Left renal pelvis (tissue), 4 donors: Measurements from ENCODE around the gene NRG3. TPM values are rescaled to one million over a fixed set of nuclear protein-coding genes. Genes with fewer than 3 reads are reported as not detected.
"Not testable (repeated sequence)": the region's sequence is repeated elsewhere in the genome, so short reads cannot be mapped to it uniquely, and the experiment has no call there.

Experiments used
- DNase-seq, 4 donors: peaks; one replicate each; pipeline ENCODE4 v3.0.0-alpha.2; 2013; ENCODE audit warnings: low read depth in 4 of 4, low spot score in 3 of 4
- polyA plus RNA-seq, 4 donors: library from polyadenylated mRNA; unstranded; fragments of 120-200 nt; gene quantifications; one replicate each; pipeline ENCODE4 v1.2.1, GENCODE V29; 2013; ENCODE audit not compliant: insufficient read length in 4 of 4

NRG3 gene
- polyA plus RNA-seq, 4 donors: 3.9 to 14.2 (median 12.2) TPM

GRCh38 chr10:82643601-82644000 is 768.6 kb downstream of the NRG3 start:
- DNase-seq: no peak

GRCh38 chr10:82645221-82645620 is 770.2 kb downstream of the NRG3 start:
- no peak for DNase-seq

- DNase-seq: no peak
Observed at GRCh38 chr10:82653244-82654155, 778.5 kb downstream of the NRG3 start.

- DNase-seq: no peak
Observed at GRCh38 chr10:82660205-82660604, 785.2 kb downstream of the NRG3 start.

- no peak for DNase-seq
Observed at GRCh38 chr10:82660986-82661385, 786.0 kb downstream of the NRG3 start.

GRCh38 chr10:82661701-82662100 is 786.7 kb downstream of the NRG3 start:
- DNase-seq: no peak

GRCh38 chr10:82668221-82668895 is 793.4 kb downstream of the NRG3 start:
- DNase-seq: no peak

- no peak for DNase-seq
Observed at GRCh38 chr10:82674036-82674435, 799.0 kb downstream of the NRG3 start.

GRCh38 chr10:82677932-82678331 is 802.9 kb downstream of the NRG3 start:
- DNase-seq: not testable (repeated sequence)

- DNase-seq: not testable (repeated sequence)
Observed at GRCh38 chr10:82678451-82678850, 803.5 kb downstream of the NRG3 start.

GRCh38 chr10:82680608-82681007 is 805.6 kb downstream of the NRG3 start:
- no peak for DNase-seq

GRCh38 chr10:82683945-82684344 is 809.0 kb downstream of the NRG3 start:
- DNase-seq: no peak

- no peak for DNase-seq
Observed at GRCh38 chr10:82685087-82685486, 810.1 kb downstream of the NRG3 start.

GRCh38 chr10:82691211-82691610 is 816.2 kb downstream of the NRG3 start:
- no peak for DNase-seq

- DNase-seq: no peak
Observed at GRCh38 chr10:82692458-82692857, 817.5 kb downstream of the NRG3 start.

GRCh38 chr10:82721831-82722230 is 846.8 kb downstream of the NRG3 start:
- DNase-seq: no peak

GRCh38 chr10:82722273-82722672 is 847.3 kb downstream of the NRG3 start:
- DNase-seq: no peak

- DNase-seq: no peak
Observed at GRCh38 chr10:82736305-82736704, 861.3 kb downstream of the NRG3 start.

- DNase-seq: no peak
Observed at GRCh38 chr10:82737549-82737948, 862.6 kb downstream of the NRG3 start.

GRCh38 chr10:82738592-82738991 is 863.6 kb downstream of the NRG3 start:
- DNase-seq: no peak

- no peak for DNase-seq
Observed at GRCh38 chr10:82742478-82742877, 867.5 kb downstream of the NRG3 start.

- no peak for DNase-seq
Observed at GRCh38 chr10:82742898-82743297, 867.9 kb downstream of the NRG3 start.
